ENCODE measurements around the gene MUC20.
"Not testable (repeated sequence)": the region's sequence is repeated elsewhere in the genome, so short reads cannot be mapped to it uniquely, and the experiment has no call there.

The MUC20 gene

GRCh38 chr3:195720831-195721506 lies at the start of gene MUC20:
Gene MUC20 (plus strand): TSS chr3:195720978. CDS start chr3:195721008, 30 bp downstream.
- not testable (repeated sequence) for DNase-seq

GRCh38 chr3:195671283-195671682 lies 49.5 kb upstream of the MUC20 start:
- DNase-seq: not testable (repeated sequence)

GRCh38 chr3:195673711-195674110 lies 47.1 kb upstream of the MUC20 start:
- DNase-seq: not testable (repeated sequence)

- DNase-seq: not testable (repeated sequence)
Measured at GRCh38 chr3:195678391-195679015, 42.3 kb upstream of the MUC20 start.

GRCh38 chr3:195680690-195681089 lies 40.1 kb upstream of the MUC20 start:
- not testable (repeated sequence) for DNase-seq

GRCh38 chr3:195681458-195682103 lies 39.2 kb upstream of the MUC20 start:
- not testable (repeated sequence) for DNase-seq

GRCh38 chr3:195682104-195682742 lies 38.6 kb upstream of the MUC20 start:
- not testable (repeated sequence) for DNase-seq

- DNase-seq: not testable (repeated sequence)
Measured at GRCh38 chr3:195683722-195684526, 36.9 kb upstream of the MUC20 start.

- DNase-seq: not testable (repeated sequence)
Measured at GRCh38 chr3:195684527-195685257, 36.1 kb upstream of the MUC20 start.

GRCh38 chr3:195686537-195687208 lies 34.1 kb upstream of the MUC20 start:
- DNase-seq: not testable (repeated sequence)

GRCh38 chr3:195687209-195687760 lies 33.5 kb upstream of the MUC20 start:
- DNase-seq: not testable (repeated sequence)

- DNase-seq: not testable (repeated sequence)
Measured at GRCh38 chr3:195688471-195689183, 32.2 kb upstream of the MUC20 start.

GRCh38 chr3:195689184-195690070 lies 31.4 kb upstream of the MUC20 start:
- DNase-seq: not testable (repeated sequence)

GRCh38 chr3:195690951-195691350 lies 29.8 kb upstream of the MUC20 start:
- DNase-seq: no peak

- DNase-seq: not testable (repeated sequence)
Measured at GRCh38 chr3:195691596-195692353, 29.0 kb upstream of the MUC20 start.

GRCh38 chr3:195692354-195692685 lies 28.5 kb upstream of the MUC20 start:
- no peak for DNase-seq

GRCh38 chr3:195692781-195693427 lies 27.9 kb upstream of the MUC20 start:
- no peak for DNase-seq
